Testis (tissue), 2 donors: ENCODE data around the gene PPP2R1A.

Experiments used
- CTCF ChIP-seq, 3 experiments: fragments of 450-650 bp in 2 of 3; fragments of 200-600 bp in 1 of 3; sonication (generic) in 1 of 3; IDR thresholded peaks; one replicate each; pipeline ENCODE4 v1.5.1; 2016 to 2019; ENCODE audit warnings: antibody characterized with exemption in 3 of 3, mild to moderate bottlenecking in 2 of 3, moderate library complexity in 1 of 3
- POLR2A ChIP-seq: fragments of 450-650 bp; IDR thresholded peaks from one replicate; pipeline ENCODE4 v1.6.1; 2017; ENCODE audit warnings: antibody characterized with exemption, mild to moderate bottlenecking, moderate library complexity

- TF ChIP-seq CTCF (IDR thresholded peaks at IDR 0.05) (no peak), POLR2A (no peak)
Observed at GRCh38 chr19:52227196-52227940, 37.5 kb downstream of the PPP2R1A start.
